ENCODE measurements around the gene CUEDC1.
A peak's percentile ranks its signal among the peaks of the same experiment; 100 is the strongest.

Gene CUEDC1

DNA sequence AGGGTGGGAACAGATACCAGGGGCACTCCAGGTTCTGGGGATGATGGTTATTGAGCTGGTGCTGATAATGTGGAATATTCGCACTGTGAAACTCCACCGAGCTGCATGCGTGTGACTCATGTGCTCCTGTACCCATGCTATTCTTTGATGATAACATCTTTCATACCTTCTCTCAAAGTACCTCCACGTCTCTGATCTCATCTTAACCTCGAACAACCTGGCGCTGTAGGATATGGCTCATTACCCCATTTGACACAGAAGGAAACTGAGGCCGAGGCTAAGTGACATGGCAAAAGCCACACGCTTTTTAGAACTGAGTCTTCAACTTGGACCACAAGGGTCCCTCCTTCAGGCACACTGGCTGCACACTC, 75.1 kb downstream of the CUEDC1 start:
- H3K4me3 ChIP-seq (ENCODE audit: control insufficient read depth, low read depth, low read length): no peak overlapping the region
- TF ChIP-seq, protein P1, sequence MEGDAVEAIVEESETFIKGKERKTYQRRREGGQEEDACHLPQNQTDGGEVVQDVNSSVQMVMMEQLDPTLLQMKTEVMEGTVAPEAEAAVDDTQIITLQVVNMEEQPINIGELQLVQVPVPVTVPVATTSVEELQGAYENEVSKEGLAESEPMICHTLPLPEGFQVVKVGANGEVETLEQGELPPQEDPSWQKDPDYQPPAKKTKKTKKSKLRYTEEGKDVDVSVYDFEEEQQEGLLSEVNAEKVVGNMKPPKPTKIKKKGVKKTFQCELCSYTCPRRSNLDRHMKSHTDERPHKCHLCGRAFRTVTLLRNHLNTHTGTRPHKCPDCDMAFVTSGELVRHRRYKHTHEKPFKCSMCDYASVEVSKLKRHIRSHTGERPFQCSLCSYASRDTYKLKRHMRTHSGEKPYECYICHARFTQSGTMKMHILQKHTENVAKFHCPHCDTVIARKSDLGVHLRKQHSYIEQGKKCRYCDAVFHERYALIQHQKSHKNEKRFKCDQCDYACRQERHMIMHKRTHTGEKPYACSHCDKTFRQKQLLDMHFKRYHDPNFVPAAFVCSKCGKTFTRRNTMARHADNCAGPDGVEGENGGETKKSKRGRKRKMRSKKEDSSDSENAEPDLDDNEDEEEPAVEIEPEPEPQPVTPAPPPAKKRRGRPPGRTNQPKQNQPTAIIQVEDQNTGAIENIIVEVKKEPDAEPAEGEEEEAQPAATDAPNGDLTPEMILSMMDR (conservative IDR thresholded peaks at IDR 0.05; ENCODE audit: control insufficient read depth, insufficient read depth, low read depth, low read length): no peak
- DNase-seq (ENCODE audit: low read depth): no peak

DNA sequence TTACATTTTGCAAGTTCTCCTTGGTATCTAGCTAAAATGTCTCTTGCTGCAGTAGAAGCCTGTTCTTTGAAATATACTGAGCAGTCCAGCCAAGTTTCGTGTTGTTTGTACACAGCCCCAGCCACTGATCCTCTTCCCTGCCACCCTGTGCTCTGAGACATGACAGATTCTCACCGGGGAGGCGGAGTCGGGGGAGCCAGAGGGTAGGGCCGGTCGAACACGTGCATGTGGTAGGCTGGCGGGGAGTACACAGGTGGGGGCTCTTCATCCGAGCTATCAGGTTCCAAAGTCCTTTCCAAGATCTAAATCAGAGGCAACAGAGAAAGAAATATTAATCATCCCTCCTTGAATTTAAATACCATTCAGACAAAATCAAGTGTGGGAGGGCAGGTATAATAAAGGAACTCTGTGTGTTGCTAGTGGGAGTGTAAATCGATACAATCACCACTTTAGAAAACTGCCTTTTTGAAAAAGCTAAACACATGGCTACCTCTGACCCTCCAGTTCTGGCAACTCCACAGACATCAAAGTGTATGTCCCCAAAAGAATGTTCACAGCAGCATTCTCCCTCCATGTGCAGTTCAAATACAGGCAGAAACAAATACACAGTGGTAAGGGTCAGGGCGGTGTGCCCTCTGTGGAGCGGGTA, 75.7 kb downstream of the CUEDC1 start:
- TF ChIP-seq, protein P1 (conservative IDR thresholded peaks at IDR 0.05; ENCODE audit: control insufficient read depth, insufficient read depth, low read depth, low read length): no peak
- H3K4me3 ChIP-seq (ENCODE audit: control insufficient read depth, low read depth, low read length): no peak overlapping the region
- DNase-seq (ENCODE audit: low read depth): no peak

DNA sequence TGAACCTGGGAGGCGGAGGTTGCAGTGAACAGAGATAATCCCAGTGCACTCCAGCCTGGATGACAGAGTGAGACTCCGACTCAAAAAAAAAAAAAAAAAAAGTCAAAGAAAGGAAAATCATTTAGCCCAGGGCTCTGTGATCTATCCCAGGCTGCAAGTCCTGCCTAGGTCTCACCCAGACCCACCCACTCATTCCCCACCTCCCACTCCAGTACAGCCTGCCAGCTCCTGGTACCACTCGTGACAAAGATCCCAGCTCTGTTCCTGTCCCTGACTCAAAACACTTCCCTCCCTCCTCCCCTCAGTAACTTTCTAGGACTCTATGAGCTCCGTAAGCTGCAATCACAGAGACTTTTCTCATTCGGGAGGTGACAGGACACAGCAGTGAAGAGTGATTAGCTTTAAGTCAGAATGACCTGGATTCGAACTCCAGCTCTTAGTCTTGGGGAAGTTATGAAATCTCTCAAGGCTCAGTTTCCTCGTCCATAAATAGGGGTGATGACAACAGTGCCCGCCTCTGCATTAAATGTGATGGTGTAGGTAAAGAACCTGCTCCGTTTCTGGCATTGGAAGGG, 77.3 kb downstream of the CUEDC1 start:
- TF ChIP-seq, protein P1 (conservative IDR thresholded peaks at IDR 0.05; ENCODE audit: control insufficient read depth, insufficient read depth, low read depth, low read length): no peak
- no peak overlapping the region for H3K4me3 ChIP-seq (ENCODE audit: control insufficient read depth, low read depth, low read length)
- DNase-seq (ENCODE audit: low read depth): no peak

DNA sequence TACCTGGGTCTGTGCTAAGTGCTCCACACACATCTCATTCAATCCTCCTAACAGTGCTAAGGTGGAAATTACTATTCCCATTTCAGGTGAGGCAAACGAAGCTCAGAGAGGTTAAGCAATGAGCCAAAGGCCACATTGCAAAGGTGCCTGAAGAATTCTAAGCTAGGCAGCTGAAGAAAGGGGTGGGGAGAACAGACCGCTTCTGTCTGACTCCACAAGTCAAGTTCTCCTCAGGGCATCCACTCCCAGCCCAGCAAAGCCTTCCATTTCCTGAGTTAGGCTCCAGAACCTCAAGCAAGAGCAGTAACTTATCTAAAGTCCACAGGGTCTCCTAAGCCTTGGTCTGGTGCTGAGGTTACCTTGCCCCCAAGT, 78.4 kb downstream of the CUEDC1 start:
- no peak overlapping the region for H3K4me3 ChIP-seq (ENCODE audit: control insufficient read depth, low read depth, low read length)
- DNase-seq (ENCODE audit: low read depth): no peak
- TF ChIP-seq, protein P1 (conservative IDR thresholded peaks at IDR 0.05; ENCODE audit: control insufficient read depth, insufficient read depth, low read depth, low read length): no peak

DNA sequence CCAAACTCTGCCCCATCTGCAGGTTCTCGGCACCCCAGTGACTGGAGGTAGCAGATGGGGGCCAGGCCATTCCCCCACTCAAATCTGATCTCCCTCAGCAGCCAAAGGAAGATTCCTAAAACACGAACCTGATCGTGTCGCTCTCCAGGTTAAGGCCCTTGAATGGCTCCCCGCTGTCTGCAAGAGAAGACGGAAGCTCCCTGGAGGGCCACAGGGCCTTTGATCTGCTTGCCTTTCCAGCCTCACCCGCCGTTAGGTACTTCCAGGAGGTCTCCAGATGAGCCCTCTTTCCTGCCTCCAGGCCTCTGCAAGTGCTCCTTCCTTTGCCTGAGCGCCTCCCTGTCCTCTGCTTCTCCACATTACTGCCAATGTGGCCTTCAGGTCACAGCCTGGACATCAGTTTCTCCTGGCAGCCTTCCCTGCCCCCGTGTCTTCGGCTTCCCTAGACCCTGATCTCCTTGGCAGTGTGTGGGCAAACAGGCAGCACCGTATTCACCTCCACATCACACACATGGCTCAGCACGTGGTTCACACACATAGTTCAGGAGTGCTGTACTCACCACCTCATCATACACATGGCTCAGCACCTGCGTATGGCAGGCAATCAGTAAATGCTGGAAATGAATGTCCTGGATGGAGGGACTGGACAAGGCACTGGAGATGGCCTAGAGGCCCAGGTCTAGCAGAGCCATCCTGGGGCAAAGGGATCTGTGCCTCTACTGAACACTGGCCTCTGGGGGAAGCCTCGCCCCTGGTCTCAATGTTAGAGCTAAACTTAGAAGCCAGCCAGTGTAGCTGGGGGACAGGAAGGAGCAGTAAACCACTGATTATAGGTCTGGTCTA, 79.0 kb downstream of the CUEDC1 start:
- DNase-seq (ENCODE audit: low read depth): no peak
- H3K4me3 ChIP-seq (ENCODE audit: control insufficient read depth, low read depth, low read length): no peak overlapping the region
- TF ChIP-seq, protein P1 (conservative IDR thresholded peaks at IDR 0.05; ENCODE audit: control insufficient read depth, insufficient read depth, low read depth, low read length): no peak

DNA sequence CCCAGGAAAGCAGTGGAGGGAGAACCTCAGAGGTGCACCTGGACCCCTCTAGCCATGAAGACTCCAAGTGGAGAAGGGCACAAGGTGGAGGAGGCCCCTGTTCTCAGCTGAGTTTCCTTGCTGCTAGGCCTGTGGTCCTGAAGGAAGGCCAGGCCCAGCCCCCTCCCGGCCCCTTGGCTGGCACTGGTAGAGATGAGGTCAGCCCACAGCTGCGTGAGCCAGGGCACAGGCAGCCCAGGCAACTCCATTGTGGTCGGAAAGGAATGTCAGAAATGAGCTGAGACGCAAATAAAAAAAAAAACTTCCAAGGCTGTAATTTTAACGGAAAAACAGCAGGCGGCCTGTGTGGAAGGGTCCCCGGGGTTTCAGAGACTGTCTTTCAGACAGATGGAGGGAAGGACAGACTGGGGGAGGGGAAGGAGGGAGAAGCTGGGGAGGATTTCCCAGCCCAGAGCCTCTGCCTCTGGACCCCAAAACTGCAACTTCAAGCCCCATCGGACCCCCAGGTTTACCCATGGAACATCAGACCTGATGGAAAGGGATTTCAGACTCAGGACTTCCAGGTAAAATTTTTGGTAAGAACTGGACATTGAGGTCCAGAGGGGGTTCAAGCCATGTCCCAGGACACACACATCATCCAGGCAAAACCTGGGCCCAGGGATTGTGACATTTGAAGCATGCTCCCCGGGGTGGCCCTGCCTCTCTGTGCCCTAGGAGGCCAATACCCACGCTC, 79.8 kb downstream of the CUEDC1 start:
- peak; percentile 97 for DNase-seq (ENCODE audit: low read depth)
- no peak overlapping the region for H3K4me3 ChIP-seq (ENCODE audit: control insufficient read depth, low read depth, low read length)
- TF ChIP-seq, protein P1 (conservative IDR thresholded peaks at IDR 0.05; ENCODE audit: control insufficient read depth, insufficient read depth, low read depth, low read length): peak; percentile 74

Measured in fibroblast of mammary gland (primary cell).